A673 (cell line): ENCODE data around the gene MATK. TPM values are rescaled to one million over a fixed set of nuclear protein-coding genes. Genes with fewer than 3 reads are reported as not detected.
"Not testable (repeated sequence)": the region's sequence is repeated elsewhere in the genome, so short reads cannot be mapped to it uniquely, and the experiment has no call there.

Experiments used
- BruUV-seq: library from RNA; stranded (reverse); fragments of 400-500 nt; replicated peaks from 2 replicates; lab custom pipeline; 2021; lab: Mats Ljungman, UMichigan
- CTCF ChIA-PET: fragments of 300-600 bp; sonication (Branson Sonifier 250); formaldehyde crosslinking; loops from one replicate; lab custom pipeline; 2022; ENCODE audit warnings: antibody characterized with exemption; lab: Charles Lee
- POLR2A ChIA-PET: fragments of 300-600 bp; sonication (Branson Sonifier 250); formaldehyde crosslinking; loops from one replicate; lab custom pipeline; 2022; ENCODE audit warnings: antibody characterized with exemption; ENCODE audit not compliant: low non-redundant PET; lab: Charles Lee
- DNase-seq: peaks from one replicate; pipeline ENCODE4 v3.0.0-alpha.2; 2015; ENCODE audit warnings: low spot score
- H3K27ac ChIP-seq: fragments of 200-600 bp; sonication (generic); 2 replicates; pipeline ENCODE4 v1.5.1; 2016; ENCODE audit warnings: mixed run types, low read depth, mild to moderate bottlenecking, mixed read lengths, antibody characterized with exemption, low read length; ENCODE audit not compliant: poor library complexity, severe bottlenecking
- H3K27me3 ChIP-seq: fragments of 200-600 bp; sonication (generic); replicated peaks from 2 replicates; pipeline ENCODE4 v1.6.1; 2017; ENCODE audit warnings: mixed run types, low read depth, mild to moderate bottlenecking, mixed read lengths, antibody characterized with exemption, low read length; ENCODE audit not compliant: insufficient read depth, poor library complexity
- H3K36me3 ChIP-seq: fragments of 200-600 bp; sonication (generic); 2 replicates; pipeline ENCODE4 v1.6.1; 2016; ENCODE audit warnings: mixed run types, mild to moderate bottlenecking, mixed read lengths, antibody characterized with exemption, low read length; ENCODE audit not compliant: insufficient read depth, poor library complexity, severe bottlenecking
- H3K4me1 ChIP-seq: fragments of 200-600 bp; sonication (generic); 2 replicates; pipeline ENCODE4 v1.6.1; 2017; ENCODE audit warnings: mixed run types, mild to moderate bottlenecking, mixed read lengths, antibody characterized with exemption, low read length; ENCODE audit not compliant: insufficient read depth, poor library complexity, severe bottlenecking
- H3K4me3 ChIP-seq: fragments of 200-600 bp; sonication (generic); 2 replicates; pipeline ENCODE4 v1.5.1; 2016; ENCODE audit warnings: low read depth, mixed run types, mild to moderate bottlenecking, mixed read lengths, low read length; ENCODE audit not compliant: poor library complexity, severe bottlenecking
- H3K9me3 ChIP-seq: fragments of 200-600 bp; sonication (generic); 2 replicates; pipeline ENCODE4 v1.6.1; 2016; ENCODE audit warnings: mixed run types, low read depth, mild to moderate bottlenecking, mixed read lengths, antibody characterized with exemption, low read length; ENCODE audit not compliant: poor library complexity, severe bottlenecking
- CTCF ChIP-seq: fragments of 300-800, 200-600 bp; sonication (generic); conservative IDR thresholded peaks from 2 replicates; pipeline ENCODE4 v1.5.1; 2017; ENCODE audit warnings: low read depth, mild to moderate bottlenecking, antibody characterized with exemption, low read length, moderate library complexity, mixed read lengths
- EZH2 ChIP-seq: fragments of 200-600 bp; sonication (generic); IDR thresholded peaks from 2 replicates; pipeline ENCODE4 v1.6.1; 2017; ENCODE audit warnings: borderline replicate concordance, low read depth, mild to moderate bottlenecking, mixed read lengths, antibody characterized with exemption, low read length; ENCODE audit not compliant: poor library complexity, severe bottlenecking
- intact Hi-C: fragments of 100-400 bp; cut with micrococcal nuclease; formaldehyde crosslinking; loops from one replicate; pipeline ENCODE4 v1.10.0; 2022; ENCODE audit not compliant: unreplicated experiment
- total RNA-seq: library from RNA; stranded (reverse); gene quantifications from 2 replicates; pipeline ENCODE4 v1.2.3, GENCODE V29; 2021

Gene MATK
- total RNA-seq, 1 experiment from 2014 or later, result 2.0 TPM

- Histone ChIP-seq H3K27me3 (no peaks in the 10 kb centered on the region), H3K9me3 (no peaks in the 10 kb centered on the region), H3K27ac (peak within 1 kb of the TSS; percentile 96), H3K4me3 (peak within 1 kb of the TSS; percentile 100), H3K4me1 (peaks cover 10% of the 10 kb centered on the region), H3K36me3 (peaks cover 3% of the 10 kb centered on the region)
- peak; percentile 95 for DNase-seq
- intact Hi-C loops, result no loop called here
- CTCF ChIA-PET, result interaction anchor here (0.6 kb wide), 1 partner anchor 43 kb away, joined by 3 read pairs; no protein-coding TSS in a partner anchor
- TF ChIP-seq CTCF (peak; percentile 88), EZH2 (no peak)
- no TSS peak for BruUV-seq
- POLR2A ChIA-PET, result no interaction called here
Observed at GRCh38 chr19:3761382-3762129, 24.6 kb downstream of the MATK start, which contains the start of gene APBA3. APBA3 (minus strand) TSS chr19:3761692; CDS start chr19:3760264, 1,428 bp downstream.

- TSS peak; percentile 72 for BruUV-seq
- Histone ChIP-seq H3K4me3 (peak overlapping the region; percentile 100), H3K27me3 (no peaks in the 10 kb centered on the region), H3K9me3 (no peaks in the 10 kb centered on the region), H3K36me3 (peaks cover 3% of the 10 kb centered on the region), H3K4me1 (peaks cover 10% of the 10 kb centered on the region), H3K27ac (peak overlapping the region; percentile 95)
- POLR2A ChIA-PET, result no interaction called here
- CTCF ChIA-PET, result interaction anchor here (0.6 kb wide), 3 partner anchors 43 to 227 kb away, joined by 3 to 13 read pairs (median 3); no protein-coding TSS in a partner anchor
- no peak for DNase-seq
- intact Hi-C loops, result no loop called here
- TF ChIP-seq CTCF (no peak), EZH2 (no peak)
Observed at GRCh38 chr19:3760871-3761361, 25.3 kb downstream of the MATK start.

GRCh38 chr19:3759482-3760254 is 26.5 kb downstream of the MATK start:
- POLR2A ChIA-PET, result no interaction called here
- Histone ChIP-seq H3K27ac (no peak overlapping the region), H3K4me1 (peaks cover 10% of the 10 kb centered on the region), H3K36me3 (peaks cover 3% of the 10 kb centered on the region), H3K9me3 (no peaks in the 10 kb centered on the region), H3K4me3 (no peak overlapping the region), H3K27me3 (no peaks in the 10 kb centered on the region)
- no TSS peak for BruUV-seq
- no peak for TF ChIP-seq EZH2
- no peak for DNase-seq
- intact Hi-C loops, result no loop called here
- CTCF ChIA-PET, result no interaction called here

- H3K27me3 ChIP-seq, H3K4me1 ChIP-seq, H3K4me3 ChIP-seq, DNase-seq, H3K27ac ChIP-seq, H3K9me3 ChIP-seq, CTCF ChIA-PET, intact Hi-C loops, H3K36me3 ChIP-seq, BruUV-seq: not testable (repeated sequence)
- POLR2A ChIA-PET, result interaction anchor here (0.6 kb wide), 1 partner anchor 36 kb away, joined by 8 read pairs; no protein-coding TSS in a partner anchor
Observed at GRCh38 chr19:3758297-3758696, 27.9 kb downstream of the MATK start.

- CTCF ChIA-PET, result not testable (repeated sequence)
Observed at GRCh38 chr19:3757705-3758104, 28.5 kb downstream of the MATK start.

More at GRCh38 chr19:3757705-3758104, 28.5 kb downstream of the MATK start:
- H3K27ac ChIP-seq, H3K9me3 ChIP-seq, H3K27me3 ChIP-seq, DNase-seq, H3K4me1 ChIP-seq, POLR2A ChIA-PET, BruUV-seq, intact Hi-C loops, H3K36me3 ChIP-seq, H3K4me3 ChIP-seq: not testable (repeated sequence)
